T-helper 1 cell treated with Interleukin-12 subunit alpha and Interleukin-12 subunit beta and Interleukin-4 antibody, amounts not matched to agents 30 μg/mL and 1 μg/mL, for 36 hours (primary cell): Measurements from ENCODE around the gene TTLL10.

Source experiments
- H3K27ac Mint-ChIP-seq: one replicate; pipeline ENCODE4 v1.8.0; 2021; ENCODE audit warnings: mild to moderate bottlenecking, mixed read lengths
- H3K27me3 Mint-ChIP-seq: one replicate; pipeline ENCODE4 v1.8.0; 2021; ENCODE audit warnings: low read depth, mixed read lengths
- H3K36me3 Mint-ChIP-seq: one replicate; pipeline ENCODE4 v1.8.0; 2021; ENCODE audit warnings: low read depth, mixed read lengths
- H3K4me1 Mint-ChIP-seq: one replicate; pipeline ENCODE4 v1.8.0; 2021; ENCODE audit warnings: low read depth, mixed read lengths
- H3K4me3 Mint-ChIP-seq: one replicate; pipeline ENCODE4 v1.8.0; 2021; ENCODE audit warnings: mild to moderate bottlenecking, moderate library complexity, mixed read lengths
- H3K9me3 Mint-ChIP-seq: one replicate; pipeline ENCODE4 v1.8.0; 2021; ENCODE audit warnings: mixed read lengths

The TTLL10 gene

GRCh38 chr1:1226566-1227362 is 53.1 kb downstream of the TTLL10 start:
- H3K4me1 Mint-ChIP-seq: peaks cover 15% of the 10 kb centered on the region
- H3K4me3 Mint-ChIP-seq: no peak overlapping the region
- H3K27ac Mint-ChIP-seq: no peak overlapping the region
- H3K36me3 Mint-ChIP-seq: peaks cover 33% of the 10 kb centered on the region
- no peaks in the 10 kb centered on the region for H3K9me3 Mint-ChIP-seq
- no peaks in the 10 kb centered on the region for H3K27me3 Mint-ChIP-seq

GRCh38 chr1:1227386-1227785 is 53.7 kb downstream of the TTLL10 start:
- Mint-ChIP-seq H3K36me3 (peaks cover 33% of the 10 kb centered on the region), H3K4me1 (peaks cover 15% of the 10 kb centered on the region), H3K9me3 (no peaks in the 10 kb centered on the region), H3K27ac (no peak overlapping the region), H3K4me3 (no peak overlapping the region), H3K27me3 (no peaks in the 10 kb centered on the region)

GRCh38 chr1:1228187-1228586 is 54.5 kb downstream of the TTLL10 start:
- no peaks in the 10 kb centered on the region for H3K9me3 Mint-ChIP-seq
- peaks cover 15% of the 10 kb centered on the region for H3K4me1 Mint-ChIP-seq
- no peak overlapping the region for H3K4me3 Mint-ChIP-seq
- peaks cover 25% of the 10 kb centered on the region for H3K36me3 Mint-ChIP-seq
- no peaks in the 10 kb centered on the region for H3K27me3 Mint-ChIP-seq
- no peak overlapping the region for H3K27ac Mint-ChIP-seq

GRCh38 chr1:1228596-1229321 is 55.1 kb downstream of the TTLL10 start:
- no peaks in the 10 kb centered on the region for H3K9me3 Mint-ChIP-seq
- no peak overlapping the region for H3K27ac Mint-ChIP-seq
- peaks cover 27% of the 10 kb centered on the region for H3K36me3 Mint-ChIP-seq
- no peak overlapping the region for H3K4me3 Mint-ChIP-seq
- H3K27me3 Mint-ChIP-seq: no peaks in the 10 kb centered on the region
- peaks cover 19% of the 10 kb centered on the region for H3K4me1 Mint-ChIP-seq

GRCh38 chr1:1229770-1230169 is 56.1 kb downstream of the TTLL10 start:
- Mint-ChIP-seq H3K27ac (no peak overlapping the region), H3K4me1 (peaks cover 21% of the 10 kb centered on the region), H3K27me3 (no peaks in the 10 kb centered on the region), H3K9me3 (no peaks in the 10 kb centered on the region), H3K36me3 (peaks cover 31% of the 10 kb centered on the region), H3K4me3 (peak overlapping the region; percentile 29)

- Mint-ChIP-seq H3K4me3 (peak overlapping the region; percentile 91), H3K36me3 (peaks cover 26% of the 10 kb centered on the region), H3K27ac (peak overlapping the region; percentile 88), H3K27me3 (no peaks in the 10 kb centered on the region), H3K4me1 (peaks cover 21% of the 10 kb centered on the region), H3K9me3 (no peaks in the 10 kb centered on the region)
Observed at GRCh38 chr1:1230656-1231399, 57.1 kb downstream of the TTLL10 start.

GRCh38 chr1:1231400-1232207 is 57.9 kb downstream of the TTLL10 start, which contains the start of gene SDF4:
SDF4 (minus strand) TSS chr1:1232001; CDS start chr1:1228772, 3,229 bp downstream.
- Mint-ChIP-seq H3K4me3 (peak within 1 kb of the TSS; percentile 91), H3K36me3 (peaks cover 24% of the 10 kb centered on the region), H3K27me3 (no peaks in the 10 kb centered on the region), H3K27ac (peak within 1 kb of the TSS; percentile 88), H3K4me1 (peaks cover 21% of the 10 kb centered on the region), H3K9me3 (no peaks in the 10 kb centered on the region)

GRCh38 chr1:1232208-1232795 is 58.6 kb downstream of the TTLL10 start, which contains the start of gene B3GALT6:
B3GALT6 (plus strand) TSS chr1:1232237; CDS start chr1:1232279, 42 bp downstream.
- Mint-ChIP-seq H3K4me3 (peak within 1 kb of the TSS; percentile 91), H3K36me3 (peaks cover 24% of the 10 kb centered on the region), H3K27me3 (no peaks in the 10 kb centered on the region), H3K27ac (peak within 1 kb of the TSS; percentile 88), H3K4me1 (peaks cover 21% of the 10 kb centered on the region), H3K9me3 (no peaks in the 10 kb centered on the region)

- Mint-ChIP-seq H3K4me1 (peaks cover 21% of the 10 kb centered on the region), H3K4me3 (peak overlapping the region; percentile 86), H3K27ac (peak overlapping the region; percentile 89), H3K9me3 (no peaks in the 10 kb centered on the region), H3K27me3 (no peaks in the 10 kb centered on the region), H3K36me3 (peaks cover 24% of the 10 kb centered on the region)
Observed at GRCh38 chr1:1232796-1233566, 59.3 kb downstream of the TTLL10 start.

GRCh38 chr1:1233567-1233892 is 59.9 kb downstream of the TTLL10 start:
- no peaks in the 10 kb centered on the region for H3K9me3 Mint-ChIP-seq
- peak overlapping the region; percentile 89 for H3K27ac Mint-ChIP-seq
- H3K4me1 Mint-ChIP-seq: peaks cover 21% of the 10 kb centered on the region
- H3K36me3 Mint-ChIP-seq: peaks cover 24% of the 10 kb centered on the region
- H3K4me3 Mint-ChIP-seq: peak overlapping the region; percentile 86
- no peaks in the 10 kb centered on the region for H3K27me3 Mint-ChIP-seq

GRCh38 chr1:1234180-1234808 is 60.6 kb downstream of the TTLL10 start:
- Mint-ChIP-seq H3K27ac (peak overlapping the region; percentile 45), H3K9me3 (no peaks in the 10 kb centered on the region), H3K4me1 (peaks cover 21% of the 10 kb centered on the region), H3K36me3 (peaks cover 24% of the 10 kb centered on the region), H3K4me3 (peak overlapping the region; percentile 14), H3K27me3 (no peaks in the 10 kb centered on the region)

- Mint-ChIP-seq H3K4me1 (peaks cover 13% of the 10 kb centered on the region), H3K9me3 (no peaks in the 10 kb centered on the region), H3K4me3 (no peak overlapping the region), H3K36me3 (peaks cover 16% of the 10 kb centered on the region), H3K27ac (no peak overlapping the region), H3K27me3 (no peaks in the 10 kb centered on the region)
Observed at GRCh38 chr1:1235016-1235744, 61.5 kb downstream of the TTLL10 start.
